Stimulated activated naive B cell treated with anti-CD40 and anti-IgM and Interleukin-4, amounts not matched to agents 10 μg/mL and 1 μg/mL and 100 μg/mL, for 72 hours (primary cell): Measurements from ENCODE around the gene ANXA8.
"Not testable (repeated sequence)": the region's sequence is repeated elsewhere in the genome, so short reads cannot be mapped to it uniquely, and the experiment has no call there.

ENCODE experiments used
- ATAC-seq, 2 donors: fragments of 150-1000 bp; cut with Tn5 transposase; replicated peaks; 2 replicates each; pipeline ENCODE4 v1.10.0; 2021; ENCODE audit warnings: moderate library complexity in 1 of 2
- DNase-seq: peaks from one replicate; pipeline ENCODE4 v3.0.0; 2021
- H3K27ac Mint-ChIP-seq: one replicate; pipeline ENCODE4 v1.8.0; 2022; ENCODE audit warnings: mild to moderate bottlenecking, mixed read lengths
- H3K27me3 Mint-ChIP-seq, 2 donors: one replicate each; pipeline ENCODE4 v1.8.0; 2022; ENCODE audit warnings: mixed read lengths in 2 of 2
- H3K36me3 Mint-ChIP-seq, 2 donors: one replicate each; pipeline ENCODE4 v1.8.0; 2022; ENCODE audit warnings: mixed read lengths in 2 of 2, mild to moderate bottlenecking in 1 of 2
- H3K4me1 Mint-ChIP-seq, 2 donors: one replicate each; pipeline ENCODE4 v1.8.0; 2022; ENCODE audit warnings: mixed read lengths in 2 of 2, mild to moderate bottlenecking in 1 of 2
- H3K4me3 Mint-ChIP-seq, 2 donors: one replicate each; pipeline ENCODE4 v1.8.0; 2022; ENCODE audit warnings: mild to moderate bottlenecking in 2 of 2, mixed read lengths in 2 of 2, moderate library complexity in 1 of 2
- H3K9me3 Mint-ChIP-seq, 2 donors: one replicate each; pipeline ENCODE4 v1.8.0; 2022; ENCODE audit warnings: mixed read lengths in 2 of 2, mild to moderate bottlenecking in 1 of 2

ANXA8 gene

GRCh38 chr10:47455350-47456078 lies 28.4 kb downstream of the ANXA8 start:
- not testable (repeated sequence) for DNase-seq, H3K27ac Mint-ChIP-seq, H3K9me3 Mint-ChIP-seq, H3K27me3 Mint-ChIP-seq, H3K4me1 Mint-ChIP-seq, H3K4me3 Mint-ChIP-seq, H3K36me3 Mint-ChIP-seq, ATAC-seq

GRCh38 chr10:47454780-47455058 lies 29.2 kb downstream of the ANXA8 start:
- no peak overlapping the region for H3K4me3 Mint-ChIP-seq
- ATAC-seq (no peak), DNase-seq (no peak)
- no peak overlapping the region for H3K27ac Mint-ChIP-seq
- peaks cover 0 to 6% of the 10 kb centered on the region in 2 donors for H3K4me1 Mint-ChIP-seq
- H3K9me3 Mint-ChIP-seq: no peaks in the 10 kb centered on the region
- no peaks in the 10 kb centered on the region for H3K36me3 Mint-ChIP-seq
- peaks cover 6% of the 10 kb centered on the region in 2 donors for H3K27me3 Mint-ChIP-seq

GRCh38 chr10:47454008-47454779 lies 29.7 kb downstream of the ANXA8 start:
- H3K4me3 Mint-ChIP-seq: no peak overlapping the region
- H3K27me3 Mint-ChIP-seq: peaks cover 6% of the 10 kb centered on the region in 2 donors
- H3K36me3 Mint-ChIP-seq: no peaks in the 10 kb centered on the region
- peaks cover 5 to 6% of the 10 kb centered on the region in 2 donors for H3K4me1 Mint-ChIP-seq
- DNase-seq: no peak
- no peaks in the 10 kb centered on the region for H3K9me3 Mint-ChIP-seq
- no peak overlapping the region for H3K27ac Mint-ChIP-seq
- no peak for ATAC-seq

DNA sequence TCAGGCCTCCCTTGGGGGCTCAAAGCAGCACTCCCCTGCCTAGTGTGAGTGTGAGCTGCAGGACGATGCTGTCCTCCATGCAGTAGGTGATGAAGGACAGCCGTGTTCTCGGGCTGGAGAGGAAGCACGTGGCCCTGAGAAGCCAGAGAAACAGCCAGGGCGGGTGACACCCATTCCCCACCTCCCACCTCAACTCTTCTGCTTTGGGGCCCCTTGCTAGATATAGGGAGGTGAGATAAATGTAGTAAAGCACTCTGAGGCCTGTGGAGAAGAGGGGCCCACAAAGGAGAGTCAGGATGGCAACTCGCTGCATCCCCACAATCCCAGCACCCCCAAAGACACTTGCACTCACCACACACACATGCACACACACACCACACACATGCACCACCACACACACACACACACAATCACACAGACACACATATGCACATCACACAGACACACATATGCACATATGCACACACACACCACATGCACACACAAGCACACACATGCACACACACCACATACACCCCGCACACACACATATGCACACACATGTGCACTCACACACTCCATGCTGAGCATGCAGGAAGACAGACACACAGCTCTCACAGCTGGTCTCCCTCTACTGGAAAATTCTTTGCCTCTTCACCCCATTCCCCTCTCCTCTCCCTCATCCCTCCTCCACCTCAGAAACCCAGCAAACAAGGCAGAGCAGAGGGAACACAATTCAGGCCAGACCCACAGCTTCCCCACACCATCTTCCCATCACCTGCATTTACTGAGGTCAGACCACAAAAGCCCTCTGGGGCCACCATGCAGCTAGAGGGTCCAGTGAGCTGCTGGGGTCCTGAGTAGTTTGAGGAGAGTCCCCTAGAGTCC lies 30.5 kb downstream of the ANXA8 start:
- ATAC-seq (no peak), DNase-seq (no peak)
- Mint-ChIP-seq H3K9me3 (no peaks in the 10 kb centered on the region), H3K4me3 (no peak overlapping the region), H3K36me3 (no peaks in the 10 kb centered on the region), H3K4me1 (peaks cover 13% of the 10 kb centered on the region in 2 donors), H3K27ac (no peak overlapping the region), H3K27me3 (peaks cover 6% of the 10 kb centered on the region in 2 donors)

- H3K27me3 Mint-ChIP-seq: peaks cover 6% of the 10 kb centered on the region in 2 donors
- H3K4me3 Mint-ChIP-seq: no peak overlapping the region
- DNase-seq (no peak), ATAC-seq (no peak)
- peaks cover 3 to 4% of the 10 kb centered on the region in 2 donors for H3K9me3 Mint-ChIP-seq
- H3K4me1 Mint-ChIP-seq: peaks cover 18 to 19% of the 10 kb centered on the region in 2 donors
- no peak overlapping the region for H3K27ac Mint-ChIP-seq
- no peaks in the 10 kb centered on the region for H3K36me3 Mint-ChIP-seq
Measured at GRCh38 chr10:47452495-47453140, 31.3 kb downstream of the ANXA8 start.

DNA sequence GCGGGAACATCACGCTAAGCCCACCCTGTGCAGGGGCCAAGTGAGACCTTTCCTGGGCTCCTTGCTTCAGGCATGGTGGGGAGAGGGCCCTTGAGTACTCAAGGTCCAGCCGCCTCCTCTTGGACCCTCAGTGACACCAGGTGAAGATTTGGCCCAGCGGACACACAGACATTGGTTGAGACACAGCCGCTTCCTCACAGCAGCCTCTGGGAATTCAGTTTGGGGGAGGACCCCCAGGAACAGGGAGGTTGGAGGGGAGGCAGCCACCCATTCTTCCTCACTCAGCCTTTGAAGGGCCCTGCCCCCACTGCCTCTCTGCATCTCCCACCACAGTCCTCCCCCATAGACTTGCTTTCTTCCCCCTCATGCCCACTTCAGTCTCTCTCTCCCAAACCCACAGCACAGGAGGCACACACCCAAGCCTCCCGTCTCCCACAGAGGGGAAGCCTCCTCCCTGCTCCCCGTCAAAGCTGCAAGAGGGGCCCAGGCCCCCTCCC lies 31.9 kb downstream of the ANXA8 start:
- peaks cover 18 to 19% of the 10 kb centered on the region in 2 donors for H3K4me1 Mint-ChIP-seq
- no peak overlapping the region for H3K4me3 Mint-ChIP-seq
- H3K27ac Mint-ChIP-seq: no peak overlapping the region
- H3K9me3 Mint-ChIP-seq: peaks cover 3 to 5% of the 10 kb centered on the region in 2 donors
- DNase-seq (no peak), ATAC-seq (no peak)
- no peaks in the 10 kb centered on the region for H3K36me3 Mint-ChIP-seq
- peaks cover 6% of the 10 kb centered on the region in 2 donors for H3K27me3 Mint-ChIP-seq

DNA sequence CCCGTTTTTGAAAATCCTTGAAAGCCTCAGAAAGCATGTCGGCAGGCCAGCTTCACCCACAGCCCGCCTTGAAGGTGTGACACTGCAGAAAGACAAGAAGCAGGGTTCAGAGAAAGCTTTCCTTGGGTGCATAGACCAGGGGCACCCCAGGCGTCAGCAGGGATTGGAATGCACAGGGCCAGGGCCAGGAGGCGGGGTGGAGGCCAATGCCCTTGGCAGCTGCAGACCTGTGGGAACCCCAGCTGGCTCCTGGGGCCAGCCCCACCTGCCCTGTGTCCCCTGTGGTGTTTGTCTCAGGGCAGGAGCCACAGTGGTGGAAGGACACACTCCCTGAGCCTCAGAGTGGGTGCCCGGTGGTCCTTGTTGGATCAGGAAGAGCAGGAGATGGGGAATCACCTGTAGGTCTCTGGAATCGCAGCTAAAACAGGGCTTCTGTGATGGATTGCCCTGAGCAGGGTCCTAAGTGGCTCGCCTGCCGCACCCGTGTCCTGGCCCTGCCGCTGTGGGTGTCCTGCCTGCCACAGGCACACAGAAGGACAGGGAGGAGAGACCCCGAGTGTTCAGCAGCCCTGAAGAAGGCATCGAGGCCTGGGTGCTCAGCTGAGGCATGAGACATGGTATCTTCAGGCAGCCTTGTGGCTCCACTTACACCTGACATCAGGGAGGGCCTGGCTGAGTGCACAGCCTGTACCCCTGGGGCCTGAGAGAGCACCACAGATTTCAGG lies 32.5 kb downstream of the ANXA8 start:
- H3K27me3 Mint-ChIP-seq: peaks cover 6% of the 10 kb centered on the region in 2 donors
- no peaks in the 10 kb centered on the region for H3K36me3 Mint-ChIP-seq
- H3K9me3 Mint-ChIP-seq: peaks cover 3 to 5% of the 10 kb centered on the region in 2 donors
- H3K27ac Mint-ChIP-seq: no peak overlapping the region
- H3K4me3 Mint-ChIP-seq: no peak overlapping the region
- H3K4me1 Mint-ChIP-seq: peaks cover 18 to 19% of the 10 kb centered on the region in 2 donors
- no peak for DNase-seq
- no peak for ATAC-seq

DNA sequence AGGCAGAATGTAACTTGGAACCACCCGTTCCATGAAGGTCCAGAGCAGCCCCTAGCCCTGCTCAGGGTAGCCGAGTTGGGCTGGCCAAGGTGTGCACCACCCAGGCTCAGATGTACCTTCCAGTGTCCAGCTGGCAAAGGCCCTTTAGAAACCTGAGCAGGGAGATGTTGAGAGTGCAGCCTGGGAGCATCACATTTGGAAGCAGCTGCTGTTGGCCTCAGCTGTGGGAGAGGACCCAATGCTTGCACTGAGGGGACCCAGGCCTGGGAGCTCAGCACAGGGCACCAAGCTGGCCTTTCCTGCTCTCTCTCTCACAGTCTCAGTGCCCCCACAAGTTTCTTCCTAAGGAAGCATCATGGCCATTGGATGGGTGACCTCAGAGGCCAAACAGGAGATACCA lies 33.5 kb downstream of the ANXA8 start:
- no peak for DNase-seq
- H3K9me3 Mint-ChIP-seq: peaks cover 10 to 12% of the 10 kb centered on the region in 2 donors
- peaks cover 6% of the 10 kb centered on the region in 2 donors for H3K27me3 Mint-ChIP-seq
- H3K4me3 Mint-ChIP-seq: no peak overlapping the region
- H3K4me1 Mint-ChIP-seq: peaks cover 18 to 19% of the 10 kb centered on the region in 2 donors
- peaks cover 0 to 3% of the 10 kb centered on the region in 2 donors for H3K36me3 Mint-ChIP-seq
- no peak overlapping the region for H3K27ac Mint-ChIP-seq
- no peak for ATAC-seq

- Mint-ChIP-seq H3K4me3 (no peak overlapping the region), H3K9me3 (peaks cover 14 to 17% of the 10 kb centered on the region in 2 donors), H3K36me3 (peaks cover 0 to 3% of the 10 kb centered on the region in 2 donors), H3K27me3 (peaks cover 6% of the 10 kb centered on the region in 2 donors), H3K27ac (no peak overlapping the region), H3K4me1 (peaks cover 18 to 19% of the 10 kb centered on the region in 2 donors)
- ATAC-seq (no peak), DNase-seq (no peak)
Measured at GRCh38 chr10:47449979-47450378, 33.9 kb downstream of the ANXA8 start.

- peak; percentile 76 to 84 for ATAC-seq
- H3K36me3 Mint-ChIP-seq: peaks cover 0 to 3% of the 10 kb centered on the region in 2 donors
- H3K9me3 Mint-ChIP-seq: peaks cover 14 to 17% of the 10 kb centered on the region in 2 donors
- H3K4me1 Mint-ChIP-seq: peaks cover 17 to 18% of the 10 kb centered on the region in 2 donors
- no peak overlapping the region for H3K4me3 Mint-ChIP-seq
- no peak for DNase-seq
- H3K27me3 Mint-ChIP-seq: peaks cover 6% of the 10 kb centered on the region in 2 donors
- H3K27ac Mint-ChIP-seq: no peak overlapping the region
Measured at GRCh38 chr10:47449102-47449978, 34.6 kb downstream of the ANXA8 start.

DNA sequence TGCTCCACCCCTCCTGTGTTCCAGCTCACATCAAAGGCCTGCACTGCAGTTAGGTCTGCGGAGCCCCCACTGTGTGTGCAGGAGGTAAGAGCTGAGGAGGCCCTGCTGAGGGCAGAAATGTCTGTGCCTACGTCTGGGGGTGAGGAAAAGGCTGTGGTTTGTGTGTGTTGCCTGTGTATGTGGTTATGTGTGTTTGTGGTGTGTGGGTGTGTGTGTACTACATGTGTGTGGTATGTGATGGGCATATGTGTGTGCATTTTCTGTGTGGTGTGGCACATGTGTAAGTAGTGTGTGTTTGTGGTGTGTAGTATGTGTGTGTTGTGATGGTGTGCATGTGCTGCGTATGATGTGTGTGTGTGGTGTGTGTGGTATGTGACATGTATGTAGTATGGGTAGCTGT lies 36.2 kb downstream of the ANXA8 start:
- H3K27me3 Mint-ChIP-seq: peaks cover under 1 to 6% of the 10 kb centered on the region in 2 donors
- H3K27ac Mint-ChIP-seq: no peak overlapping the region
- peaks cover 17 to 22% of the 10 kb centered on the region in 2 donors for H3K9me3 Mint-ChIP-seq
- H3K4me3 Mint-ChIP-seq: no peak overlapping the region
- DNase-seq: no peak
- peaks cover 0 to 3% of the 10 kb centered on the region in 2 donors for H3K36me3 Mint-ChIP-seq
- no peak for ATAC-seq
- H3K4me1 Mint-ChIP-seq: peaks cover 14 to 18% of the 10 kb centered on the region in 2 donors

DNA sequence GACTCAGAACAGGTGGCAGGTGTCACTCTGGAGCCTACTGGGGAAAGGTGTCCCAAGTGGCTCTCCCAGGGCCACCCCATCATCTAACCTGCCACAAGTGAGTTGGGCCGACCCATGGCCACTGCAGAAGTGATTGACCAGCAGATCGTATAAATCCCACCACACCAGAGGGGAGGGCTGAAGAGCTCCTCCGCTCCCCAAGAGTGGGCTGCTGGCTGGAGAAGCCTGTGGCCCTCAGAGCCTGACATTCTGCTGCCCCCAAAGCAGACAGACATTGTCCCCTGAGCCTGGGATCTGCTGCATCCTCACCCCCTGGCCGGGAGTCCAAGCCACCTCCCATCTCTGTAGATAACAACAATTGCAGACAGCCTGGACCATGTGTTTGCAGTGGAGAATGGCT lies 36.7 kb downstream of the ANXA8 start:
- Mint-ChIP-seq H3K4me1 (peaks cover 14 to 18% of the 10 kb centered on the region in 2 donors), H3K4me3 (no peak overlapping the region), H3K27me3 (peaks cover 1 to 6% of the 10 kb centered on the region in 2 donors), H3K27ac (no peak overlapping the region), H3K36me3 (peaks cover 0 to 3% of the 10 kb centered on the region in 2 donors), H3K9me3 (peaks cover 17 to 22% of the 10 kb centered on the region in 2 donors)
- DNase-seq: no peak
- no peak for ATAC-seq
